Activated naive CD4-positive, alpha-beta T cell treated with Interleukin-2 at 50 U/mL for 16 hours (primary cell): Measurements from ENCODE around the gene COL11A2.
A peak's percentile ranks its signal among the peaks of the same experiment; 100 is the strongest.
"Not testable (repeated sequence)": the region's sequence is repeated elsewhere in the genome, so short reads cannot be mapped to it uniquely, and the experiment has no call there.

Source experiments
- DNase-seq: peaks from one replicate; pipeline ENCODE4 v3.0.0-alpha.2; 2020

Gene COL11A2

GRCh38 chr6:33150560-33150959 lies 41.7 kb downstream of the COL11A2 start:
- not testable (repeated sequence) for DNase-seq

- no peak for DNase-seq
Observed at GRCh38 chr6:33147807-33148666, 44.2 kb downstream of the COL11A2 start.

GRCh38 chr6:33144373-33144772 lies 47.9 kb downstream of the COL11A2 start:
- DNase-seq = no peak

- no peak for DNase-seq
Observed at GRCh38 chr6:33143113-33143770, 49.0 kb downstream of the COL11A2 start.

- DNase-seq = no peak
Observed at GRCh38 chr6:33142501-33143070, 49.7 kb downstream of the COL11A2 start.

GRCh38 chr6:33140556-33140955 lies 51.7 kb downstream of the COL11A2 start:
- DNase-seq = no peak

- no peak for DNase-seq
Observed at GRCh38 chr6:33139596-33140206, 52.6 kb downstream of the COL11A2 start.

- DNase-seq = no peak
Observed at GRCh38 chr6:33136310-33136900, 55.9 kb downstream of the COL11A2 start.

- DNase-seq = no peak
Observed at GRCh38 chr6:33132081-33132524, 60.2 kb downstream of the COL11A2 start.

GRCh38 chr6:33128318-33128717 lies 63.9 kb downstream of the COL11A2 start:
- DNase-seq = no peak

GRCh38 chr6:33126101-33126714 lies 66.1 kb downstream of the COL11A2 start:
- peak; percentile 65 for DNase-seq

- no peak for DNase-seq
Observed at GRCh38 chr6:33124947-33125346, 67.3 kb downstream of the COL11A2 start.

GRCh38 chr6:33124525-33124901 lies 67.8 kb downstream of the COL11A2 start:
- no peak for DNase-seq

GRCh38 chr6:33123732-33124524 lies 68.3 kb downstream of the COL11A2 start:
- DNase-seq = no peak

- DNase-seq = no peak
Observed at GRCh38 chr6:33123181-33123580, 69.1 kb downstream of the COL11A2 start.

GRCh38 chr6:33120001-33120400 lies 72.3 kb downstream of the COL11A2 start:
- DNase-seq = no peak

GRCh38 chr6:33118525-33119123 lies 73.6 kb downstream of the COL11A2 start:
- no peak for DNase-seq

GRCh38 chr6:33117811-33118277 lies 74.4 kb downstream of the COL11A2 start:
- no peak for DNase-seq

- DNase-seq = no peak
Observed at GRCh38 chr6:33116841-33117711, 75.2 kb downstream of the COL11A2 start.

GRCh38 chr6:33116417-33116816 lies 75.8 kb downstream of the COL11A2 start:
- DNase-seq = no peak
